GM18873 (cell line): ENCODE results near the gene SH3TC2.

Experiments used
- ATAC-seq: cut with Tn5 transposase; IDR thresholded peaks from one replicate; pipeline ENCODE4 v1.9.1; 2021; ENCODE audit warnings: mild to moderate bottlenecking, moderate library complexity, moderate number of reproducible peaks; ENCODE audit not compliant: unreplicated experiment, low FRiP score

The SH3TC2 gene

DNA sequence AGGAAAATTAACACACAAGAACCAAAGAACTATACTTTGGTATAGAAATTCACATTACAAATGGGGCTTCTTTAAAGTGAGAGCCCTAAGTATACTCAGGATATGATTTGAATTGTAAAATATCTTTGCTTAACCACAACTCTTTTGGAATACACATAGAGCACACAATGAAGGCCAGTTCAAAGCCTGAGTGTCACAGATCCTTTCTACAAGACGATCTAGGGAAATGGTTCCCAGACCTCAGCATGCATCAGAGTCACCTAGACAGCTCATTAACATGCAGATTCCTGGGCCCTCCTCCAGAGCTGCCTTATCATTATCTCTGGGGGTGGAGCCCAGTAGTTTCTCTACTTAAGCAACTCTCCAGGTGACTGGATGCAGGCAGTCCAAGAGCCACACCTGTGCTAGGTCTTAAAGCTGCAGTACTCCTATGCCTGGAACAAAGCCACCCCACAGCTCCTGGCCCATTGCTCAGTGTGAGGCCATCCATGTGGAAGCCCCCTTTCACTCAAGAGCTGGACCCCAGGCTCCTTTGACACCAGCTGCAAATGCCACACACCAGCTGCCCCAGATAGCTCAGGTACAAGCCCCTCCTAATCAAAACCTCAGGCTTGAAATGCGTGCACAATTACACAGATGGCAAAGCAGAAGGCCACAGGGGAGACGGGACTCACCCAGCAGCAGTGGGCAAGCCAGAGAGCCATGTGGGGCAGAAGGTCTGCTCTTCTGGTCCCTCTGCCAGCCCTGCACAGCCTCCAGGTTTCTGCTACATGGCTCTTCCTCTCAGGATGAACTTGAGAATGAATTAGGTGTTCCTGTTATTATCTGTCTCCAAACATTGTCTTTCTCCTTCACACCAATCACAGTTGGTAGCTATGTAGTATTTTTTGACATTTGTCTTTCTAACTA is 106.1 kb downstream of the SH3TC2 start:
- no peak for ATAC-seq
